PFSK-1 (cell line): ENCODE results near the gene C11orf58.

ENCODE experiments used
- POLR2AphosphoS5 ChIP-seq: IDR thresholded peaks from 2 replicates; pipeline ENCODE4 v1.6.1; 2012; ENCODE audit warnings: low read depth, mild to moderate bottlenecking, control low read depth, low read length, moderate library complexity
- REST ChIP-seq, 2 experiments: IDR thresholded peaks; 2 replicates each; pipeline versions ENCODE4 v1.6.1 to v1.8.0; 2011 to 2012; ENCODE audit warnings: low read depth in 2 of 2, low read length in 2 of 2, control low read depth in 1 of 2, inconsistent platforms in 1 of 2, mild to moderate bottlenecking in 1 of 2, moderate library complexity in 1 of 2; ENCODE audit not compliant: insufficient read depth in 1 of 2
- SIN3A ChIP-seq: IDR thresholded peaks from 2 replicates; pipeline ENCODE4 v1.6.1; 2012; ENCODE audit warnings: mild to moderate bottlenecking, low read length, moderate library complexity, borderline replicate concordance; ENCODE audit not compliant: insufficient read depth

- TF ChIP-seq SIN3A (no peak), REST (IDR thresholded peaks at IDR 0.05; ENCODE audit: insufficient read depth in 1 of 2, low read depth in 2 of 2, low read length in 2 of 2) (no peak), POLR2AphosphoS5 (no peak)
Measured at GRCh38 chr11:16790486-16791190, 52.2 kb downstream of the C11orf58 start.
